Memory B cell (primary cell): ENCODE data around the gene SPIN1.

Experiments used
- ATAC-seq: fragments of 150-1000 bp; cut with Tn5 transposase; 2 replicates; pipeline ENCODE4 v1.10.0; 2021; ENCODE audit warnings: low read depth, mild to moderate bottlenecking, moderate library complexity
- DNase-seq, 2 donors: peaks; one replicate each; pipeline ENCODE4 v3.0.0; 2022; ENCODE audit warnings: low spot score in 2 of 2
- H3K27ac Mint-ChIP-seq: one replicate; pipeline ENCODE4 v1.8.0; 2022; ENCODE audit warnings: mild to moderate bottlenecking, moderate library complexity, mixed read lengths
- H3K27me3 Mint-ChIP-seq: one replicate; pipeline ENCODE4 v1.8.0; 2022; ENCODE audit warnings: mixed read lengths
- H3K36me3 Mint-ChIP-seq: one replicate; pipeline ENCODE4 v1.8.0; 2022; ENCODE audit warnings: mild to moderate bottlenecking, mixed read lengths
- H3K4me1 Mint-ChIP-seq: one replicate; pipeline ENCODE4 v1.8.0; 2022; ENCODE audit warnings: mixed read lengths
- H3K4me3 Mint-ChIP-seq: one replicate; pipeline ENCODE4 v1.8.0; 2022; ENCODE audit warnings: mild to moderate bottlenecking, moderate library complexity, mixed read lengths
- H3K9me3 Mint-ChIP-seq: one replicate; pipeline ENCODE4 v1.8.0; 2022; ENCODE audit warnings: mixed read lengths

SPIN1 gene

DNA sequence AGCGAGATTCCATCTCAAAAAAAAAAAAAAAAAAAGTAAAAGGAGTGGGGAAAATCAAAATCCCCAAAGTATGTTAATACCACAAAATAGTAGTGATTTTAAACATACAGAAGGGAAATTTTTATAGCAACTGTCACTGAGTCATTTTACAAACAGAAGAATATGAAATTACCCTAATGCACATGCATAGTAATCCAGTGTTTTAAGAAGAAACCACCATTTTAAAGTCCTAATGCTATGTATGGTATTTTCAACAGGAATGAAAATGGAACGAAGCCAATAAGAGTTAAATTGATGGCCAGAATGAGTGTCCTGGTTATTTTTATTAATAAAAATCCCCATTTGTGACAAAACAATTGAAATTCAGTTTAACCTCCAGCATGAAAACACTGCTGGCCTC lies 120.1 kb downstream of the SPIN1 start:
- Mint-ChIP-seq H3K4me1 (no peaks in the 10 kb centered on the region), H3K4me3 (no peak overlapping the region), H3K36me3 (no peaks in the 10 kb centered on the region), H3K9me3 (peaks cover 2% of the 10 kb centered on the region), H3K27me3 (peaks cover 5% of the 10 kb centered on the region), H3K27ac (no peak overlapping the region)
- DNase-seq (no peak), ATAC-seq (no peak)

DNA sequence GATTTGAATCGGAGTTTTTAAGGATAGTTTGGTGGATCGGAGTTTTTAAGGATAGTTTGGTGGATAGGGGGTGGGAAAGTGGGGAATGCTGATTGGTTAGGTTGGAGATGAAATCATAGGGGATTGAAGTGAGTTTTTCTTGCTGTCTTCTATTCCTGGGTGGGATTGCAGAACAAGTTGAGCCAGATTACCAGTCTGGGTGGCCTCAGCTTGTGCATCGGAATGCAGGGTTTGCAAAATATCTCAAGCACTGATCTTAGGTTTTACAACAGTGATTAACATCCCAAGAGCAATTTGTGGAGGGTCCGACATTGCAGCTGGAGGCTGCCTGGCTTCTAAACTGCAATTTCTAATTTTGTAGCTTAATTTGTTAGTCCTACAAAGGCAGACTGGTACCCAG lies 123.7 kb downstream of the SPIN1 start:
- H3K4me3 Mint-ChIP-seq = no peak overlapping the region
- DNase-seq = no peak
- ATAC-seq = no peak
- no peak overlapping the region for H3K27ac Mint-ChIP-seq
- H3K4me1 Mint-ChIP-seq = no peaks in the 10 kb centered on the region
- peaks cover 6% of the 10 kb centered on the region for H3K9me3 Mint-ChIP-seq
- no peaks in the 10 kb centered on the region for H3K36me3 Mint-ChIP-seq
- H3K27me3 Mint-ChIP-seq = no peaks in the 10 kb centered on the region

DNA sequence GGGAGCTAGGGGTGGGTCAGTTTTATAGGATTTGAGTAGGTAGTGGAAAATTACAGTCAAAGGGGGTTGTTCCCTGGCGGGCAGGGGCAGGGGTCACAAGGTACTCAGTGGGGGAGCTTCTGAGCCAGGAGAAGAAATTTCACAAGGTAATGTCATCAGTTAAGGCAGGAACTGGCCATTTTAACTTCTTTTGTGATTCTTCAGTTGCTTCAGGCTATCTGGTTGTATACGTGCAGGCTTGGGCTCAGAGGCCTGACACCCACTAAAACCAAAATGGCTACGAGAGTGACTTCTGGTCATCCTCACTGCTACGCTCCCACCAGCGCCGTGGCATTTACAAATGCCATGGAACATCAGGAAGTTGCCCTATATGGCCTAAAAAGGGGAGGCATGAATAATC lies 126.0 kb downstream of the SPIN1 start:
- H3K9me3 Mint-ChIP-seq = peaks cover 8% of the 10 kb centered on the region
- DNase-seq (no peak), ATAC-seq (no peak)
- H3K27ac Mint-ChIP-seq = no peak overlapping the region
- H3K4me3 Mint-ChIP-seq = no peak overlapping the region
- no peaks in the 10 kb centered on the region for H3K36me3 Mint-ChIP-seq
- H3K4me1 Mint-ChIP-seq = no peaks in the 10 kb centered on the region
- H3K27me3 Mint-ChIP-seq = peaks cover 1% of the 10 kb centered on the region

DNA sequence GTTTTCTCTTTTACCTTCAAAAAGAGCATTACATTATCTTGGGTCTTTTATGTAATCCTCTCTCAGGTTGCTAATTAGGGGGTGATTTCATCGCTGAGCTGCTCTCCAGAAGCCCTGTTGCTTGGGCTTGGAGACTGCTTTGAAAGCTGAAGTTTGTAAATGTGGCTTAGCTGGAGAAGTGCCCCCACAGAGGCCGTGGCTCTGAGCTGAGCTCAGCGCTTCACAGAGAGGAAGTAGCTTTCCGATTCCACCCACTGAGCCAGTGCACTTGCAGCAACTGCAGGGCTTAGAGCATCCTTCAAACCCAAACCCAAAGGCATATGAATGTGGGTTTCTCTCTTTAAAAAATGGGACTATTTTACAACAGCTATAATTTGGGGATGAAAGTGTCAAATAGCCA lies 133.1 kb downstream of the SPIN1 start:
- Mint-ChIP-seq H3K4me1 (no peaks in the 10 kb centered on the region), H3K27me3 (peaks cover 3% of the 10 kb centered on the region), H3K36me3 (no peaks in the 10 kb centered on the region), H3K4me3 (no peak overlapping the region), H3K9me3 (peaks cover 5% of the 10 kb centered on the region), H3K27ac (no peak overlapping the region)
- DNase-seq = no peak
- no peak for ATAC-seq

DNA sequence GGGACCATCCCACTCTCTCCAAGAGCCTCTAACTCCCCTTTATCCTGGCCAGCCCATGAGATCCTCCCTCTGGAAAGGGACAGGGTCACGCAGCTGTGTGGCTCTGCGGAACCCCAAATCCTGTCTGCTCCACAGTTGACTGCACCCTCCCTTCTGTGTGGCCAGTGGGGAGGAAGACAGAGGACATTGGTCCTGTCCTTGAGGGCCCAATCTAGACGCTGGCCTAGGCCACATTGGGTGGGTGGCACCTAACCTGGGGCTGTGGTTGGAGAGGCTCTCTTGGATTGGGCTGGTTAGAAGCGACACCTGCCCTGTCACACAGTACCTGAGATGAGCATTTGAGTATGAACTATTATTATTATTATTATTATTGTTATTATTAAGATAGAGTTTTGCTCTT lies 134.1 kb downstream of the SPIN1 start:
- ATAC-seq (no peak), DNase-seq (no peak)
- Mint-ChIP-seq H3K4me1 (no peaks in the 10 kb centered on the region), H3K27ac (no peak overlapping the region), H3K9me3 (peaks cover 2% of the 10 kb centered on the region), H3K4me3 (no peak overlapping the region), H3K36me3 (no peaks in the 10 kb centered on the region), H3K27me3 (peaks cover 5% of the 10 kb centered on the region)

DNA sequence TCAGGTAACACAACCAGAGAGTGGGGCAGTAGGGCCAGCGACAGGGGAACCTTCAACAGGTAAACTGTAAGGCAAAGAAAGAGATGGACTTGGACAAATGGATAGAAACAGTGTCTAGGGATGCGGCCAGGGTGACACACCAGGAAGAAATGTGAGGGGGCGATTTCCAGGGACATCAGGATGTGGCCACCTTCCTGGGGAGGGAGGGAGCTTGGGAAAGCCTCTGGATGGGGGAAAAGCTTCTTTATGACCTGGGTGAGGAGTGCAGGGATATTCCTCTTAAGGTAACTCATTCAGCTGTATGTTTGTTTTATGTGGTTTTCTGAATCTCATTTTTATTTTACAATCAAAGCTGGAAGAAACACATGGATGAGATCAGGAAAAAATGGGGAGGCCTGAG lies 134.8 kb downstream of the SPIN1 start:
- Mint-ChIP-seq H3K27ac (no peak overlapping the region), H3K4me3 (no peak overlapping the region), H3K4me1 (no peaks in the 10 kb centered on the region), H3K27me3 (peaks cover 7% of the 10 kb centered on the region), H3K36me3 (no peaks in the 10 kb centered on the region), H3K9me3 (no peaks in the 10 kb centered on the region)
- no peak for DNase-seq
- ATAC-seq = no peak

DNA sequence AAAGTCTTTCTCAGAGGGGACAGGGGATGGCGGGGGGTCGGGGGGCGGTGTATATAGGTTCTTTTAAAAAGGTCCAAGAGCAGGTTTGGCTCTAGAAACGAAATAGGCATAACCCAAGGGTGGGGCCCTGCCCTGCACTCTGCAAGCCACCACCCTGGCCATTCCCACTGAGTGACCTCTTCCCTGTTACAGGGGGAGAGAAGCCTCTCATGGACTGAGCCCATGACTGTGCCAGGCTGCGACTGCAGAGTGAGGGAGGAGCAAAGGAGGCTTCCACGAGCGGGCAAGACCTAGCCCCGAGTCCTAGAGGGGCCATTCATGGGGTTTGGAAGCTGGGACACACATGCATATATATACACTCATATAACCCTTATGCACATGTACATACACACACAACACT lies 136.7 kb downstream of the SPIN1 start:
- Mint-ChIP-seq H3K4me3 (no peak overlapping the region), H3K27me3 (peaks cover 11% of the 10 kb centered on the region), H3K27ac (no peak overlapping the region), H3K4me1 (no peaks in the 10 kb centered on the region), H3K36me3 (no peaks in the 10 kb centered on the region), H3K9me3 (no peaks in the 10 kb centered on the region)
- ATAC-seq (no peak), DNase-seq (no peak)

DNA sequence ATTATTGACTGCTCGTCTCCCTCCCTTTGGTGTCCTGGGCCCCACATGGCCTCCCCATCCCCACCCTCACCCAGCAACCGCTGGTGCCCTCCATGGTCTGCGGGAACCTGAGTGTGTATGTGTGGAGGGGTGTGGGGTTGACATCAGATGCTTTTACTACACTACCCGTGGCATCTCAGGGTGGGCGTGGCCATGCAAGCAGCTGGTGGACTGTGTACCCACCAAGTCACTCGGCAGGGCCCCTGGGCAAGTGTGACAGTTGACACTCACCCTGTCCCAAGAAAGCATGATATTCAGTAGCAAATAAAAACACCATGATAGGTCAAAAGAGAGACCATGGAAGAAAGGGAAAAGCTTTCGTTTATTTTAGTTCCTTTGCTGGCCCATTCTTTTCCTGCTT lies 139.4 kb downstream of the SPIN1 start:
- H3K4me1 Mint-ChIP-seq = no peaks in the 10 kb centered on the region
- H3K36me3 Mint-ChIP-seq = no peaks in the 10 kb centered on the region
- H3K27me3 Mint-ChIP-seq = peaks cover 13% of the 10 kb centered on the region
- ATAC-seq (no peak), DNase-seq (no peak)
- no peaks in the 10 kb centered on the region for H3K9me3 Mint-ChIP-seq
- H3K4me3 Mint-ChIP-seq = no peak overlapping the region
- no peak overlapping the region for H3K27ac Mint-ChIP-seq
